ENCODE data around the gene TRIP12.
"Not testable (repeated sequence)": the region's sequence is repeated elsewhere in the genome, so short reads cannot be mapped to it uniquely, and the experiment has no call there.

TRIP12 gene

DNA sequence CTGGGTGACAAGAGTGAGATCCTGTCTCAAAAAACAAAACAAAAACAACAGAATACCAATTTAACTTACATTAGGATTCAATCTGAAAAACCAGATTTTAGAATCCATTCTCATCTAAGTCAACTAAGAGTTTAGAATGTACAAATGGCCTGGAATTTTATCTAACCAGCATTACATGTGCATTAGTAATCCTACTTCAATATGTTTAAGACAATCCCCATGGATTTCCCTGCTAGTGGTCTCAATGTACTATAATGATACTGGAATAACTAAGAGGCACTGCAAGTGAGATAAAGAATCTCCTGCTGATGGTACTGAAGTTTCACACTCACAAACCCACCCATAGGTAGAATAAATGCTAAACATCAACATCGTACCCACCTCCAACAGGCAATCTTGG lies 153.6 kb downstream of the TRIP12 start:
- DNase-seq (ENCODE audit: low spot score) = no peak

DNA sequence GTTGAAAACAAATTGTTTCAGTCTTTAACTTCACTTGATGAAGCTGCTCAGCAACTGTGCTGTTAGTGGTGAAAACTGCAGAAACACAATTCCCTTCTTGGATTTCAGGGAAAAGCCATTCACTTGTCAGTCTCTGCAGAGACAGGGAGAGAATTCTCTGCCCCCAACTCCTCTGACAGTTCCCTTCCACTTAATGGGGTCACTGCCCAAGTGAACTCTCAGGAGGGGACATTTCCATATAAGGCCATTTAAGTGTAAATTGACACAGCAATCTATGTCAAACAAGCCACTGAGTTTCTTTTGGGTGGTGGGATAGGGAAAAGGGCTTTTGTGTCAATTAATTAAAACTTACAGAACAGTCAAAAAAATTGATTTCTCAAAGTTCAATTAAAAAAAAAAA lies 156.1 kb downstream of the TRIP12 start:
- no peak for DNase-seq (ENCODE audit: low spot score)

DNA sequence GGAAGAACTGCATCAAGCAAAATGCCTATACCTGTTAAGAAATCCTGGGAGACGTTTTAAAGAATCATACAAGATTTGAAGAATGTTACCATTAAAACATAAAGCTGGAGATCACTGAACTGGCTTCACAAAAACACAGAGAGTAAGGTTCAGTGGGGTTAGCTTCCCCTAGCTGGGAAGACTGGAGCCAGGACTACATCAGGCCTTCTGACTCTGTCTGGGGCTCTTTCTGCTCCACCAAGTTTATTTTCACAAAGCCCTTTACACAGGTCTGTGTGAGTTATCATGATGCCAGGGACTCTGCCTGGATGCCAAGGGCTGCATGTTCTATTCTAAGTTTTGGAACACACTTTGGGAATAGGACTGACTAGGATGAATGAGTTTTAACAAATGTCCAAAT lies 160.1 kb downstream of the TRIP12 start:
- no peak for DNase-seq (ENCODE audit: low spot score)

DNA sequence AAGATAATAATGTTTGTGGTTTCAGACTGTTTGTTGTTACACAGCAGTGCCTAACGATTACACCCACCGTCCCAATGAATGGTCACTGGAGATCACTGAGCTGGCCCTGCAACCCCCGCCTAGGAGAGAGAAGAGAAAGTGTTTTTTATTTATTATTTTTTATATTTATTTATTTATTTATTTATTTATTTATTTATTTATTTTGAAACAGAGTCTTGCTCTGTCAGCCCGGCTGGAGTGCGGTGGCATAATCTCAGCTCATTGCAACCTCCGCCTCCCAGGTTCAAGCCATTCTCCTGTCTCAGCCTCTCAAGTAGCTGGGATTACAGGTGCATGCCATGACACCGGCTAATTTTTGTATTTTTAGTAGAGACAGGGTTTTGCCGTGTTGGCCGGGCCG lies 164.3 kb downstream of the TRIP12 start:
- DNase-seq (ENCODE audit: low spot score) = not testable (repeated sequence)

DNA sequence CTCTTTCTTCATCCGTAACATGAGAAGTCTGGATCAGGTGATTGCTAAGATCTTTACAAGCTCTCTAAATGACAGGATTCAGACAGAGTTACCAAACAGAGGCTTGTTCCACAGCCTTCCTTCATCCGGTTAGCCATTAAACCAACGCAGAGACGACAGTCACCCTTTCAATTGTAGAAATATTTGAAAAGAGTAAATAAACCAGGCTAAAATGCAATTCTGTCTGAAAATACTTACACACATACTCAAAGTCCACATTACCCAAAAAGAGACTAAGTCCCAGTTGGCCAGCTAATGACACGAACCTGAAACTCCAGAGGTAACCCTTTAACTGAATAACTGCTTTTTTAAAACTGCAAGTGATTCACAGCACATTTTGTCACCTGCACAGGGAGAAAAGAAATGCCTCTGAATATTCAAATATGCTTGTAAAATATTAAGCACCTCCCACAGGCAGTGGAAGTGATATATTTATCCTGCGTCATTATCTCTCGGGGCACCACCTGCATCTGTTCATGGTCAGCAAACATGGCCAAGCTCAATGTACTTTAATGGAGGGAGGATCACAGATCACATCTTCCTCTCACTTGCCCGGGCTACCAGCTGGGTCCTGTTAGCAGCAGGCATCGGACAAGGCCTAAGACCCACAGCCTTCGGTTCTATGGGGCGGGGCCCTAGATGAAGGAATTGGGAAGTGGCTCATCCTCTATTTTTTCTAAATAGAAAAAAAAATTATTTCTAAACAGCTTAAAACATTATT lies 168.7 kb downstream of the TRIP12 start:
- no peak for DNase-seq (ENCODE audit: low spot score)

DNA sequence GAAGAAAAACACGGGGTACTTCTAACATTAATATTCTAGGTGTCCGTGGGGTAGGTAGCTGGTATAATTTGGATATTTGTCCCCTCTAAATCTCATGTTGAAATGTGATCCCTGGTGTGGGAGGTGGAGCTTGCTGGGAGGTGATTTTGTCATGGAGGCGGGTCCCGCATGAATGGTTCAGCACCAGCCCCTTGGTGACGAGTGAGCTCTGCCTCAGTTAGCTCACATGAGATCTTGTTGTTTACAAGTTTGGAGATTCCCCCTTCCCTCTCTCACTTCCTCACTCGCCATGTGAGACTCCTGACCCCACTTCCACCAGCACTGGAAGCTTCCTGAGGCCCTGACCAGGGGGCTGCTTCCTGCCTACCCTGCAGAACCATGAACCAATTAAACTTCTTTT lies 172.0 kb downstream of the TRIP12 start:
- no peak for DNase-seq (ENCODE audit: low spot score)

DNA sequence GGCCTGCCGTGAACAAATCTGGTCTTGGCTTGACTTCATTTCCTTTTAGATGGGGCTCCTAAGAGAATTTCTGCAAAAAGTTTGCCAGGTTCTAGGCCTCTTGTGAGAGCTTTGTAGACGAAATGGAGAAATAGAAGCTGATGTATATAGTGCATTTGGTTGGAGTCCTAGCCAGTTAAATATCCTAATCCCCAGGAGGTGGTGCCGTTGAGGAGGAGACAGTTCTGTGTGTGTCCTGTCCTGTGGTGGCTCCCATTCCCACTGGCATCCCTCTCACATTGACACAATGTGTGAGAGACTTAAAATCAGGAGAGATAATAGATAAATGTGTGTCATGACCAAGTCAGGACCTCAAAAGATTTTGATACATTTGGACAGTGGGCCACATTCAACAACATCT lies 172.9 kb downstream of the TRIP12 start:
- no peak for DNase-seq (ENCODE audit: low spot score)

DNA sequence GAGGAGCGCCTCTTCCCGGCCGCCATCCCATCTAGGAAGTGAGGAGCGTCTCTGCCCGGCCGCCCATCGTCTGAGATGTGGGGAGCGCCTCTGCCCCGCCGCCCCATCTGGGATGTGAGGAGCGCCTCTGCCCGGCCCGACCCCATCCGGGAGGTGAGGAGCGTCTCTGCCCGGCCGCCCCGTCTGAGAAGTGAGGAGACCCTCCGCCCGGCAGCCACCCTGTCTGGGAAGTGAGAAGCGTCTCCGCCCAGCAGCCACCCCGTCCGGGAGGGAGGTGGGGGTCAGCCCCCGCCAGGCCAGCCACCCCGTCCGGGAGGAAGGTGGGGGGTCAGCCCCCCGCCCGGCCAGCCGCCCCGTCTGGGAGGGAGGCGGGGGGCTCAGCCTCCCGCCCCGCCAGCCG lies 179.1 kb downstream of the TRIP12 start:
- DNase-seq (ENCODE audit: low spot score) = not testable (repeated sequence)

DNA sequence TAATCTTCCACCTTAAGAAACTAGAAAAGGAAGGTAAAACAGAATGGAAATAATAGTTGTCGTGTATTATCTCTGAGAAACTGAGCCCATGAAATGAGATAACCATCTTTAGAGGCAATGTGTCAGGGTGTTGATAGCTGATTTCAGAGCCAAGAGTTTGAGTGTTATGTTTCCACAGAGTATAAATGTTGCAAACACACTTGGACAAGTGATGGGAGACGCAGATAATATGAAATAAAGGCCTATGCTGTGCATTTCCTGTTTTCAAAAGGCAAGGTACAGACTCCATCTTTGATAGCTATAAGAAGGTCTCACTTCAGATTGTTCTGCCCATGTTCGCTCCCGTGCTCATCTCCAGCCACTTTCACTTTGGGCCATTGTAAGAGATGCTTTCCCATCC lies 181.5 kb downstream of the TRIP12 start:
- DNase-seq (ENCODE audit: low spot score) = no peak

DNA sequence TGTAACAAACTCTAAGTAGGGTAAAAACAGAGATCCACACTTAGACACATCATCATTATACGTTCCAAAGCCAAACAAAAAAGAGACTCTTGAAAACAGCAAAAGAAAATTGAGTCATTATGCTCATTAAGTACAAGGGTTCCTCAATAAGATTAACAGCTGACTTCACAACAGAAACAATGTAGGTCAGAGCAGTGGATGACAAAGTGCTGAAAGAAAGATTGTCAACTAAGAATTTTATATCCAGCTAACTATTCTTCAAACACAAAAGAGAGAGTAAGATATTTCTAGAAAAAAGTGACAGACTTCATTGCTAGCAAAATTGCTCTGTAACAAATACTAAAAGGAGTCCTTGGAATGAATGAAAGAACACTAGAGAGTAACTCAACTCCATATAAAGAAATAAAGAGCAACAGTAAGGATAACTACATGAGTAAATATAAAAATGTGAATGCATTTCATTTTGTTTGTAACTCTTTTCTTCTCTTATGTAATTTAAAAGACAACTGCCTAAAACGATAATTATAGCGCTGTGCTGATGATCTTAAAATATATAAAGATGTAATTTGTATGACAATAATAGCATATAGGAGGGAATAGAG lies 183.7 kb downstream of the TRIP12 start:
- no peak for DNase-seq (ENCODE audit: low spot score)

DNA sequence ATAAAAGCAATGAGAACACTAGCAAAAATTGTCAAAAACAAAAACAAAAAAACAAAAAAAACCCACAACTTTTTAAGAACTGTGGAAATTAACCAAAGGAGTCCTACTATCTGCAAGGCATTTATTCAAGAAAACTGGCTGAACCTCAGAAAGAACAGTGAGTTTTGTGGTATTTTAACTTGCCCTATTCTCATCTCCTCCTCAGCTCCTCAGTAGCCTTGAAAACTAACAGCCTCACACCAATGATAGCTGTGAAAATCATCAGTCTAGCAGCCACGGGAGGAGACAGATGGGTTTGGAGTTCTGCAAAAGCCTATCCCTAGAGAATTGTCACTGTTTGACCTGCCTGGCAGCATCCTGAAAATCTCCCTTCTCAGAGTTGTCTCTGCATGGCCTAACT lies 187.4 kb downstream of the TRIP12 start:
- no peak for DNase-seq (ENCODE audit: low spot score)

DNA sequence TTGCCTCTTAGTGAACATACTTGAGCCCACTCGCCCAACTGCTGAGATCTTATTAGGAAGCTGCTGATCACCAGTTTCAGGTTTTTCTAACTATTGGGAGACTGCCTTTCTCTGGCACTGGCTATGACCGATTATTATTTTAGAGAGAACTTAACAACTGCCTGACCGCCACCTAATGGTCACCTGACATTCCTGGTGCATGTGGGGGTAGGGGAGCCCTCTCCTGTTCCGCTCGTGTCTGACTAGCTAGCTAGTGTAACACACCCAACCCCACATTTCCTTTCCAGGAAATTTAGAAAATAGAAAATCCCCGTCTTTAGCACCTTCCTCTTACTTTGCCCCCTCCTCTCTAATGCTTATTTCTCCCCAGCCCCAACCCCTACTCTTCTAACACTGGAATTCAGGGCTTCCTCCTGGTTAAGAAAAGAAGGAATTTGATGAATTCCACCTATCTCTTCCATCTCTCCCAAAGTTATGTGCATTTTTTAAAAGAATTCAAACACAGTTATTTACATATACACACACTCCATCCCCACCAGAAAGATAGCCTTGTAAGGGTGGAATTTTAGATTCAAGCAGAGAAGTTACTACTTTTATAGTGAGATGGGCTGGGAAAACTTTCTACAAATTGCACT lies 188.1 kb downstream of the TRIP12 start:
- no peak for DNase-seq (ENCODE audit: low spot score)

DNA sequence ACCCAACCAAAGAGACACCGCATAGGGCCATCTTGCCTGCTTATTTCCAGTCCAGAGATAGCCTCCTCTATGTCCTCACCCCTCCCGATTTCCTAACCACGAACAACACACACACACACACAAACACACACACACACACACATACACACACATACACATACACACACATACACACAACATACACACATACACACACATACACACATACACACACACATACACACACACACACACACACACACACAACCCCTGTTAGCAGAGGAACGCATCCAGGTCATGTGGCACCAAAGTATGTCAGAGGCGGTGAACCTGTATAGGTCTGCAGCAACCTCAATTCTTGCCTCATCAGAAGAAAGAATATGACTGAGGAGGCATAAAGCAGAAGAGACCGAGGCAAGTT lies 188.9 kb downstream of the TRIP12 start:
- no peak for DNase-seq (ENCODE audit: low spot score)

DNA sequence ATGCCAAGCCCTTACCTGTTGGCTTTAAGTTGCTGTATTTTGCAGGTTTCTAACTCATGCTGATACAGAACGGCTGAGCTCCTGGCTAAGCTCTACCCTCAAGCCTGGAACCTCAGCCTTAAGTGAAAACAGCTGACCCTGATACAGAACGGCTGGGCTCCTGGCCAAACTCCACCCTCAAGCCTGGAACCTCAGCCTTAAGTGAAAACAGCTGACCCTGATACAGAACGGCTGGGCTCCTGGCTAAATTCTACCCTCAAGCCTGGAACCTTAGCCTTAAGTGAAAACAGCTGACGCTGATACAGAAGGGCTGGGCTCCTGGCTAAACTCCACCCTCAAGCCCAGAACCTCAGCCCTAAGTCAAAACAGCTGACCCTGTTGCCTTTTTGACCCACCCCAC lies 189.9 kb downstream of the TRIP12 start:
- DNase-seq (ENCODE audit: low spot score) = no peak

DNA sequence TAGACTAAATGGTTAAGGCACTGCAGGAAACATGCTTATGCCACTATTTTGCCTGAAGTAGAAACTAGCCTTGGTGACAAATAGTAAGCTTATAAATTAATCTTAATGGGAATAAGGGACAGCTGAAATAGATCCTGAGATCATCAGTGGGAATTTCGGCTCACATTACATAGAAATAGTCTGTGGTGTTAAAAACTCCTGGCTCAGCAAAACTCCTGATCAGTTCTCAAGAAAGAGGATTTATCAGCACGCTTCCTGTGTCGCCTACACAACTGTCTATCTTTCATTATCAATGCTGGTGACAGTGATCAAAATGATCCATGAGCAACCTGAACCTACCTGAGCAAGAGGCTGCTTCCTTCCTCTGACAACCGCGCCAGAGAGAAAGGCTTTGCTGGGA lies 190.4 kb downstream of the TRIP12 start:
- DNase-seq (ENCODE audit: low spot score) = no peak

DNA sequence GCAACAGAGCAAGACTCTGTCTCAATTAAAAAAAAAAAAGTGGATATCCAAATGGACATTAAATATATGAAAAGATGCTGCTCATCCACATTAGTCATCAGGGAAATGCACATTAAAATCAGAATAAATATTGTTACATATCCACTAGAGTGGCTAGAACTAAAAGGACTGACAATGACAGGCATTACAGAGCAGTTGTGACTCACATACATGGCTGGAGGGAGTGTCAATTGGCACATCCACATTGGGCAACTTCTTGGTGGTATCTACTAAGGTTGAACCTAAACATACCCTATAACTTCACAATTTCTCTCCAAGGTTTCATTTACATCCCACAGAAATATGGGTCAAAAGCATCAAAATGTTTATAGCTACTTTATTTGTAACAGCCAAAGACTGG lies 193.4 kb downstream of the TRIP12 start:
- no peak for DNase-seq (ENCODE audit: low spot score)

DNA sequence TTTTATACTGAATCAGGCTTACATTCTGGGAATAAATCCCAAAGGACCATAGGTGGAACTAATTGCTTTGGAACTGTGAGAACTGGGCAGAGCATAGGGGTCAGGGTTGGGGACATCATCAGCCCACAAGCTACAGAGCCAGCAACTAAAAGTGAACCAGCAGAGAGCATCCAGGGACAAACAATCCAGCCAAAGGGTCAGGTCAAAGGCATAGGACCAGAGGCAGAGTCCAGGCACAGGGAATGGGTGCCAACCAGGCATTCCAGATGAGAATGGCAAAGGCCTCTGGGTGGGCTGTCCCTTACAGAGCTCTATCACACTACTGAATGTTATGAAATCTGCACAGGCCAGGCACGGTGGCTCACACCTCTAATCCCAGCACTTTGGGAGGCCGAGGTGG lies 195.2 kb downstream of the TRIP12 start:
- no peak for DNase-seq (ENCODE audit: low spot score)

DNA sequence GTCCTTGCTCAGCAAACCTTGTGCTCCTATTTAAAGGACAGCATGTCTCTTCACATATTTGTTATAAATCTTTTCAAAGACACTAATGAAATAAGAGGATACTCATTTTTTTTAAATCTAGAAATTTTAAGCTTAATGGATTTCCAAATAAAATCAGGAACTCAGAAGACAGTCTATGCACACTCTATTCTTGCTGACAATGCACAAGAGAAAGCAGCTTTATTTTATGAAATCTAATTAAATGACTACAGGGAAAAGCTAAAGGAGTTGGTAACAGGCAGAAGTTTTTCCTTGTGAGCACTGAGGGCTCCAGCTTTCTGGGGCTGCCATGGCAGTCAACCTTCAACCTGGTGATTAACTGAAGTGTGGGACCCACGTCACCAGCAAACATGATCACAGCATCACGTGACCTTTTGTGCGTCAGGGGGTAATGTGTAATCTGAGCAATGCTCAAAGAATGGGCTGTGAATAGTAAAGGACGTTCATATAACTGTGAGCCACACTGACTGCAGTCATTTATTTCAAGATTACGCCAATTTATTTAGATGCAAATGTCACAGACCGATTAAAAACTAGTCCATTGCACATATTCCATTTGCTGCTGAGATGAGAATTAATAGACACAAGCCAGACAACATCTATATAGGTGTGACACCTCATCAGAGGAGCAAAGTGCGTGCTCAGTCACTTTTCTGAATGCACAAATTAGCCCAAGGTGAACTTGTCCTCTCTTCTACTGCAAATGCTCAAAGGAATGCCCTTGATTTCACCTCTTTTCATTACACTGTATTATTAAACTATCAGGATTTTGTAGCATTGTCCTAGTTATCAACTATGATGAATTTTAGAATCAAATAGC lies 195.9 kb downstream of the TRIP12 start:
- DNase-seq (ENCODE audit: low spot score) = no peak

DNA sequence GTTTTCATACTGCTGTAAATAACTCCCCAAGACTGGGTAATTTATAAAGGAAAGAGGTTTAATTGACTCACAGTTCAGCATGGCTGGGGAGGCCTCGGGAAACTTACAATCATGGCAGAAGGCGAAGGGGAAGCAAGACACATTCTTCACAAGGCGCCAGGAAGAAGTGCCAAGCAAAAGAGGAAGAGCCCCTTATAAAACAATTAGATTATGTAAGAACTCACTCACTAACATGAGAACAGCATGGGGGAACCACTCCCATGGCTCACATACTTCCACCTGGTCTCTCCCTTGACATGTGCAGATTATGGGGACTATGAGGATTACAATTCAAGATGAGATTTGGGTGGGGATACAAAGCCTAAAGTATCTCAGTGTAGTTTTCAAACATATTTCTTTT lies 198.6 kb downstream of the TRIP12 start:
- not testable (repeated sequence) for DNase-seq (ENCODE audit: low spot score)

DNA sequence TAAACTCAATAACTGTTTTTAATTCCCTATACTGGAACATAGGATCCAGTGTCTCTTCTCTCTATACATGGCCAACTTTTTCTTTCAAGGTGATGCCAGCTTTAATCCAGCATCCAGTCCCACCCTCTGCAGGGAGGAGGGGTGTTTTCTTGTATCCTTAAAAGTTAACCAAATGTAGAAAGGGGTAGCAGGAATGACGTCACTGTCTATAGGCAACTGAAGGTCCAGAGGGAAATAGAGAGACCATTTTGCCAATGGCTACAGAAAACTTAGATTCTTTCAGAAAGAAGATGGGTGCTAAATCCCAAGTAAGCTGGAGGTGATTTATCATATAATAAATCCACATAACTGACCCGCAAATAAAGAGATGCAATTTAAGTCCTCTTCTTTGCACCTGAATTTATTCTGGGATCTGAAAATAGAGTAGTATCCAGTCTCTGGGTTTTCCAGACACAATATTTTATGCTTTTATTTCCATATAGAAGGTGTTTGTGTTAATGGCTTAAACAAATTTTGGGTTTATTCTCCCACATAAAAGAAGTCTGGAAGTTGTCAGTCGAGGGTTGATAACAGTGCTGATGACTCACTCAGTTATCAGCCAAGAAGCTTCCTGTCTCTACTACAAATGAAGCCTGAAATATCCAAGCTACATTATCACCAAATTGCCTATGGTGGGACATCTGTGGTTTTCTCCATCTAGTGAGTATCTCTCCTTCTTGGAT lies 201.7 kb downstream of the TRIP12 start:
- DNase-seq (ENCODE audit: low spot score) = no peak

DNA sequence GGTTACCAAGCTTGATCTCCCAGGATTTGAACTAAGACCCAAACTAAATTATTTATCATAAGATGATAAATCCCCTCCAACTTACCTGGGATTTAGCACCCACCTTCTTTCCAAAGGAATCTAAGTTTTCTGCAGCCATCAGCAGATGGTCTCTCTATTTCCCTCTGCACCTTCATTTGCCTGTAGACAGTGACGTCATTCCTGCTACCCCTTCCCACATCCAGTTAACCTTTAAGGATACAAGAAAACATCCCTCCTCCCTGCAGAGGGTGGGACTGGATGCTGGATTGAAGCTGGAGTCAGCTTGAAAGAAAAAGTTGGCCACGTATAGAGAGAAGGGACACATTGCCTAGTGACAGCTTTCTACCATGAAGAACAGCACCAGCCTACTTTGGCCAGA lies 203.8 kb downstream of the TRIP12 start:
- no peak for DNase-seq (ENCODE audit: low spot score)

All from putamen (tissue), 1 donor.